GM08714 (cell line): ENCODE results near the gene C5orf63.
"Not testable (repeated sequence)": the region's sequence is repeated elsewhere in the genome, so short reads cannot be mapped to it uniquely, and the experiment has no call there.

Experiments used
- H3K4me3 ChIP-seq: fragments of 200-500 bp; sonication (Bioruptor generic); 2 replicates; pipeline ENCODE4 v1.5.1; 2014; ENCODE audit warnings: mild to moderate bottlenecking, low read length, inconsistent platforms
- ZNF274 ChIP-seq: IDR thresholded peaks from 2 replicates; pipeline ENCODE4 v1.6.1; 2012; ENCODE audit warnings: mild to moderate bottlenecking, low read depth, low read length

C5orf63 gene

DNA sequence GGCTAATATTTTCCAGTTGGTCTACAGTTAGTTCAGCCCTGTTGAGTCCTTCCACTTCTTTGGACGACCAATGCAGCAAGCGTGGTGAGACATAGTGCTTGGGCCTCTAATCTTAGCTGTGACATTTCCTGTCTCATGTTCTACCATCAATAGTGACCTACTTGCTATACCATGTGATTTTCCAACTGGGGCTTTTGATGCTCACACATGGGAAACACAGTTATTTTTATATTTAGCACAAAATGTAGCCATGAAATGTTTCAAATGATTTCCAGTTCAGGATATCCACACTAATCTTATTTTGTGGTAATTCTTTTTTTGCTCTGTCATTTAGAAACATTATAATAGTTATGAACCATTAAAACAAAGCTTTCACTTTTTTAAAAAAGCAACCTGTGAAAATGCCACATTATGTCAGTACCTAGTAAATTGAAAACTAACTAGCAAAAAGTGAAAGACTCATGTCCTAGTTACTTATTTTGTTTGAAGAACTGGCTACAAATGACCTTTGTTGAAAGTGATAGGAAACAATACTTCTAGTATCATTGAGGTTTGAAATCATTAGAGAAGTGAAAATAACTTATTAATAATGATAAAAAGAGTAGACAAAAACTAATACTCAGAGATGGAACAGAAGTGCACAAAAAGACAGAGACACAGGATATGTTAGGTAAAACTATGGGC is 61.2 kb downstream of the C5orf63 start:
- H3K4me3 ChIP-seq, result no peak overlapping the region
- no peak for TF ChIP-seq ZNF274

DNA sequence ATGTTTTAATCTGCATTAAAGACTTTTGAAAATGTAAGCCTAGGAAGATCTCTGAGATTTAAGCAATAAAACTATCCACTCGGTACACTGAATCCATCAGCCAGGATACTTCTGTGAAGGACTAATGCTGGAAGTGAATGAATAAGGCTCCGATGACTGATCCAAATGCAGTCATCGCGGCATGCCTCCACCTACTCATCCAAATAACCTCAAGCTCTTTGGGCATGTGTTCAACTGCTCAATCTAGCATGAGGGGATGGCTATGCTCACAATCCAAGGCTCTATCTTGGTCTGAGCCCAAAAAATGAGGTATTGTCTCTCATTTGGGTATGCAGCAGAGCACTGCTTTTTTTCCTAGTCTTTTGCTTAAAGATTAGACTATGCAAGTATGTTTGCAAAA is 62.1 kb downstream of the C5orf63 start:
- H3K4me3 ChIP-seq, result no peak overlapping the region
- TF ChIP-seq ZNF274, result no peak

DNA sequence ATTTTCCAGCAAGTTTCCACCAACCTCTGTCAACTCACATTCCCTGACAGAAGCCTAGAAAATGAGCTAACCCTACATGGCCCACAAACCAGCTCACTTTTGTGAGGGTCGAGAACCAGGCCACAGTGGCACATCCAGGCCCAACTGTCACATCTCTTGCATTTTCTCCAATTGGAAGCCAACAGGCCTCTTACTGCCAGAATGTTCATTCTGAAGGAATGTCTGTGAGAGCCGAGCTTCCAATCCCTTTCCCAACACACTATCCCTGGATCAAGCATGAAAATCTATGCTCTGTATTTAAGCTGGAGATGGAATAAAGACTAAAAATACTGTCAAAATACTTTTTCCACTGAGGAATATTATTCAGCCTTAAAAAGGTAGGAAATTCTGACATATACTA is 62.9 kb downstream of the C5orf63 start:
- no peak overlapping the region for H3K4me3 ChIP-seq
- no peak for TF ChIP-seq ZNF274

DNA sequence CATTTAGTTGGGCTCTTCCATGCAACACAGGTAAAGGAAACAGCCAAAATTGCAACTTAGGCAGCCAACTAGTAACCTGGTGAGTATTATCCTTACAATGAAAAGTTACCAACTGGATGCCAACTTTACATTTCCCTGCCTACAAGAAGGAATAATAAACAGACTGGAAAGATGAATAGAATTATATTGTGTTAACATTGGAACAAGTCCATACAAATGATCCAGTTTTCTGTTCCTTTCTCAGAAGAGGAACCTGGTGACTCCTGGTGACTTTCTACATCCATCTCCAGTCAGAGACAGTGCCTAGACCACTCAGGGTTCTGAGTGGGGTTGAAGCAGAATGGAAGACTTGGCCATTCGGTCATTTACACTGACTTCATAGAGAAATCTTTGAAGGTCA is 63.5 kb downstream of the C5orf63 start:
- no peak for TF ChIP-seq ZNF274
- H3K4me3 ChIP-seq, result no peak overlapping the region

DNA sequence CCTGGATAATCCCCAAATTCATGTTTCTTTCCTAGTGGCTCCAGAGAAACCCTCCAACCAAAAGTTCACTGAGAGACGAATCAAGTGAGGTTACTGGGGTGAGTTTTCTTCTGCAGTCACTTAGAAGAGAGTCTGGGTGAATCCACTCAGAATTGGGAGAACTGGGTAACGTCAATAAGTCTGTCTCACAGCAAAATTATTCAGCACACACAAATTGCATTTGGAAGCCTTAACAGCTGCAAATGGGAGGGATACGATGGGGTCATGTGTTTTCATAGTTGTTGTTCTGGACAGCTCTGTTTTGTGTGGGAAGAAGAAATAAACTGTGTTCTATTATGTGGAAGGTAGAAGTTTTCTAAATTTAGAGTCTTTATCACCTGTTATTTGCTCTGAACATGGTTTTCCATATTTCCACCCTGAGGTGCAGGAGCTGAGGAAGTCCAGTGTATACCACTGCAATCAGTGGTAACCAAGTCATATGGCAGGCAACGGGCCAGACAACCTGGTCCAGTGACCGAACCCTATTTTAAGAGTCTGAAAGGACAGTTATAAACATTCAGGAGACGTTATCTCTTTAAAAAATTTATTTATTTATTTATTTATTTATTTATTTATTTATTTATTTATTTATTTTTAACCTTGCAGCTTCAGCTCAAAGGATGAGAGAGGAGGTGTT is 64.9 kb downstream of the C5orf63 start:
- no peak overlapping the region for H3K4me3 ChIP-seq
- TF ChIP-seq ZNF274, result no peak

DNA sequence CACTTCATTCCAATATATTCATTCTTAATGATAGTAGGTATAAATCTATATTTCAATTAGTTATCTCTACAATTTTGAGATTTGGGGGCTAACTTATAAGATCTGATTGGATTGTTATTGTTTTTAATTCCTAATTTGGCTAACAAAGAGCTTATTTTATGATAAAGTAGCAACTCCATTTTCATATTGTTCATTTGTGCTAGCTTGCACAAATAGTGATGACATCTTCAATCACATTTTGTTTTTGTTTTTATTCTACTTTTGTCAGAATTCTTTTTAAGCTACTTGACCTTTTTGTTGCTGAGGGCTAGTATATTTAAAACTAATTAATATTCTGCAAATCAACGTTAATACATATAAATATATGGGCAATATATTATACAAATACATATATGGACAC is 65.8 kb downstream of the C5orf63 start:
- TF ChIP-seq ZNF274, result no peak
- H3K4me3 ChIP-seq, result no peak overlapping the region

DNA sequence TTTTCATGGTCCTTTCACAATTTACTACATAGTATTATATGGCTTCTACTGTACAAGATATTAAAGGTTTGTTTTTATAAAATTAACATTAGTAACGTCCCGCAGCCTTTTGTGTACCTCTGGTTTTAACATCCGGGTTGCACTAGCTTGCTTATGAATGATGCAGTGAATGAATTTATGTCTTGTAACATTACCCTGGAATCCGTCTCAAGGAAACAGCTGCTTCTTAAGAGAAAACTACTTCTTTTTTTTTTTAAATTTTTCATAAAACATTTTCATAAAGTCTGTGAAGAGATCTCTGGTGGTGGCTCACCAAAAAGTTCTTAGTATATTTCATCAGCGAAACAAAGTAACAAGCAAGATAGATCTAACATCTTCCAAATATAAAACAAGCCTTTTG is 66.6 kb downstream of the C5orf63 start:
- TF ChIP-seq ZNF274, result no peak
- H3K4me3 ChIP-seq, result no peak overlapping the region

DNA sequence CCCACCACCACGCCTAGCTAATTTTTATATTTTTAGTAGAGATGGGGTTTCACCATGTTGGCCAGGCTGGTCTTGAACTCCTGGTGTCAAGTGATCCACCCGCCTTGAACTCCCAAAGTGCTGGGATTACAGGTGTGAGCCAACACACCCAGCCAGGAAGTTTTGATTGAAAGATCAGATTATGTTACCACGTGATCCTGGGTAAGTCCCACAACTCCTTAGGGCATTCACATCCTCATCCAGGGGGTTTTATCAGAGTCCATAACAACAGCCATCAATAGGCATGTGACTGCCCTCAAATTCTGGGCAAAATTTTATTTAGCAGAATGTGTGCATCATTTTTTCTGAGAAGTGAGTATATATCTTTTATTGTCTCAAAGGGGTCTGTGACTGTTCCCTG is 68.0 kb downstream of the C5orf63 start:
- not testable (repeated sequence) for H3K4me3 ChIP-seq

DNA sequence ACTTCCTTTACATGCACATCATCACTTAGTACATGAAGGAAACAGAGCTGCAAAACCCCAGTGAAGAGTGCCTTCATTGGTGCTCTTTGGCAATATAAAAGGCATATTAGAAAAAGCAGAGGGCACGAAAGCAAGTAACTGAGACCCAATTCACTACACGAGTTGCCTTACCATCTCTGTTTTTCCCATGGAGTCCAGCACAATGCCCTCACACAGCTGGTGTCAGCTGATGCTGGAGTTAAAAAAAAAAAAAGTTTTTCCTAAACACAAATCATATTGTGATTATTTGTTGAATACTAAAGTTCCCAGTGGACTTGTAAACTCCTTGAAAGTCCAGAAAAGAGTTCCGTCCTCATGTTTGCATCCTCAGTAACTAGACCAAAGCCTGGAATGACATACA is 68.6 kb downstream of the C5orf63 start:
- no peak overlapping the region for H3K4me3 ChIP-seq
- TF ChIP-seq ZNF274, result no peak

DNA sequence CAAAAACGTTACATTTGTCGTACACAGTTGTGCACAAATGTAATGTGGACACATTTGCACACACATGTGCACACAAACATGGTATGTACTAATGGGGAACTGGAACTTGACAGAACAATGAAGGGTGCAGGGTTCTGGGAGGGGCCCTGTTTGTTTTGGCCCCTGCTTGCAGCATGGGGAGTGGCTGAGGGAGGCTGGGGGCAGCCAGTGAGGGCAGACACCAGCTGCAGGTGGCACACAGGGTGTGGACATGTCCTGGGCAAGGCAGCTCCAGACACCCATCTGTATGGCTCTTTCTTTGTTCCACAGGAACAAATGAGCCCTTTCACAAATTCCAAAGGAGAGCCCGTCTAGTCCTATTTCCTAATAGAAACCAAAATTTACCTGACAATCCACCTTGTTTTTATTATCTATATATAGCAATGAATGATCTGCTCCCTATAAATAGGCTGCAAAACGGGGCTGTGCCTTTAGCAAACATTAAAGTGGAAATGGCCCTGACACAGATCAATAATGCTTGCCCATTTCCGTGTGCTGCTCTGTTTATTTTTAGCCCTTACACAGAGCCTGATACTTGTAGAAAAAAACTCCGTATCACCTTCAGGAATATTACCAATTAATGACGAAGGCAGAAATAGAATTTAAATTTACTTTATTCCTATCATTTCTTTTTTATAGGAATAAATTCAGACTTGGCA is 69.4 kb downstream of the C5orf63 start:
- no peak overlapping the region for H3K4me3 ChIP-seq
- no peak for TF ChIP-seq ZNF274

DNA sequence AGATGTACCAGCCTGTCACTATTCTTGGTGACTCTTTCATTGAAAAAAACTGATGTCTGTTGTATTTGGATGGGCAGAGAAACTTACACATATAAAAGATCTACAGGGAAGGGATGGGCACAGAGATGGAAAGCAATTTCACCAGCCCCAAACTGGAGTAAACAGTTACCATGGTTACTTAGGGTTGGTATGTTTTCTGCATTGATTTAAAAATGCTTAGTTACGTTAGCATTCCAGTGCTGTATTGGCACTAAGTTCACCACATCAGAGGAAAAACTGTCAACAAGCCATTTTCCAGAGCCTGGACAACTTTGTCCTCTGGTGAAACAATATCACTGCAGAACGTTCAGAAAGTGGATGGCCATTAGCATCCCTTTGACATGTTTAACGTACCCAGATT is 70.9 kb downstream of the C5orf63 start:
- TF ChIP-seq ZNF274, result no peak
- H3K4me3 ChIP-seq, result no peak overlapping the region

DNA sequence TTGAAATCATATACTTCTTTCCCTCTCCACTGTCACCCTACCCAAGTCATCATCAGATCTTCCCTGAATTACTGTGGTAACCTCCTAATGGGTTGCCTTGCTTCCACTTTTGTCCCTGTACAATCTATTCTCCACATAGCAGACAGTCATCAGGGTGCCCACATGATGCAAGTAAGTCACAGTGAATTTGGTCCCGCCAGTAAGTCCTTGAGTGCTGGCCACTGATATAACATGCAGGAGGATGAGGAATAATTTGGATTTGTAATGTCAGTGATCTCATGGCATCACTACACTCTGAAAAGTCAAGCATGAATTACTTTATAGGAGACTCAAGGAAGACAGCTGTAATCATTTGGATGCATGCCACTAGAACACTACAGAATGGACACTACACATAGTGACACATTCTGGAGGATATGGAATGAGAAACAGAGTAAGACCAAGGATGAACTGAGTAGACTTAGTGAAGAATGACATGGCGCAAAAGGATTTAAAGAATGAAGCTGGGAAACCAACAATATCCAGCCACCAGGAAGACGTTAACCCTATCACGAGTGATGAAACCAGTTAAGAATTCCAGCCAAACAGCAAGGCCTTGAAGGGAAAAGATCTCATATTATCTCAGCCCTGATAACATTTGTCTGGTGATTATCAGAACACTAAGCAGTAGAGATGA is 71.5 kb downstream of the C5orf63 start:
- no peak for TF ChIP-seq ZNF274
- H3K4me3 ChIP-seq, result no peak overlapping the region
